Measurements from ENCODE around the gene KEAP1. TPM values are rescaled to one million over a fixed set of nuclear protein-coding genes. Genes with fewer than 3 reads are reported as not detected.

KEAP1 gene
- total RNA-seq, 4 donors from 2014 or later = 95.4 to 99.9 (median 97.8) TPM

- no peak for DNase-seq
- intact Hi-C loops (cut with DNase I) = no loop called here
- 10 to 13% methylated on average over 23 of the region's 33 CpGs for WGBS, 2 donors
- TF ChIP-seq POLR2A (IDR thresholded peaks at IDR 0.05) (no peak), CTCF (IDR thresholded peaks at IDR 0.05) (no peak)
- peaks cover 11% of the 10 kb centered on the region for H3K27me3 ChIP-seq
- no peaks in the 10 kb centered on the region for H3K9me3 ChIP-seq
- H3K27ac ChIP-seq = no peak overlapping the region
- no peaks in the 10 kb centered on the region for H3K36me3 ChIP-seq
- no peak overlapping the region for H3K4me3 ChIP-seq (replicated peaks in 1 of 3)
- peaks cover 13 to 25% of the 10 kb centered on the region in 2 donors for H3K4me1 ChIP-seq
These were observed 15.5 kb upstream of the KEAP1 start for GRCh38 chr19:10518444-10519361.

- intact Hi-C loops (cut with DNase I) = no loop called here
- H3K27me3 ChIP-seq = peaks cover 11% of the 10 kb centered on the region
- no peak for DNase-seq
- TF ChIP-seq CTCF (IDR thresholded peaks at IDR 0.05) = no peak
- TF ChIP-seq POLR2A (IDR thresholded peaks at IDR 0.05) = no peak
- peak overlapping the region in 1 of 3 donors; percentile 17 for H3K4me3 ChIP-seq (replicated peaks in 1 of 3)
- 1 to 2% methylated on average over 15 to 20 of the region's 27 CpGs for WGBS, 2 donors
- H3K9me3 ChIP-seq = no peaks in the 10 kb centered on the region
- H3K36me3 ChIP-seq = no peaks in the 10 kb centered on the region
- peaks cover 13 to 25% of the 10 kb centered on the region in 2 donors for H3K4me1 ChIP-seq
- H3K27ac ChIP-seq = no peak overlapping the region
These were observed 14.7 kb upstream of the KEAP1 start for GRCh38 chr19:10517760-10518443.

- TF ChIP-seq CTCF (IDR thresholded peaks at IDR 0.05) = no peak
- TF ChIP-seq POLR2A (IDR thresholded peaks at IDR 0.05) = no peak
- intact Hi-C loops (cut with DNase I) = no loop called here
- Histone ChIP-seq H3K36me3 (no peaks in the 10 kb centered on the region), H3K27ac (no peak within 1 kb of the TSS), H3K27me3 (peaks cover 11% of the 10 kb centered on the region), H3K4me1 (peaks cover 13 to 25% of the 10 kb centered on the region in 2 donors), H3K9me3 (no peaks in the 10 kb centered on the region), H3K4me3 (replicated peaks in 1 of 3) (peak within 1 kb of the TSS in 1 of 3 donors; percentile 17)
- 6% methylated on average over 6 of the region's 39 CpGs; no CpG with 5 or more reads in 1 of the 2 donors for WGBS, 2 donors
- DNase-seq = peak; percentile 8 to 13
These were observed 14.2 kb upstream of the KEAP1 start, which contains the start of gene S1PR5 for GRCh38 chr19:10517361-10517759. Gene S1PR5, minus strand, starts transcription at chr19:10517447. Its CDS starts 2,436 bp downstream, at chr19:10515011.

- Histone ChIP-seq H3K27me3 (peaks cover 11% of the 10 kb centered on the region), H3K36me3 (no peaks in the 10 kb centered on the region), H3K4me3 (replicated peaks in 1 of 3) (peak overlapping the region in 1 of 3 donors; percentile 17), H3K27ac (no peak overlapping the region), H3K4me1 (peaks cover 13 to 25% of the 10 kb centered on the region in 2 donors), H3K9me3 (no peaks in the 10 kb centered on the region)
- no peak for DNase-seq
- 60 to 62% methylated on average over 7 of the region's 10 CpGs for WGBS, 2 donors
- TF ChIP-seq POLR2A (IDR thresholded peaks at IDR 0.05) (no peak), CTCF (IDR thresholded peaks at IDR 0.05) (no peak)
- intact Hi-C loops (cut with DNase I) = no loop called here
These were observed 13.6 kb upstream of the KEAP1 start for GRCh38 chr19:10516671-10517286.

All from thyroid gland (tissue), 4 donors.